ENCODE data around the gene ZSCAN29.

DNA sequence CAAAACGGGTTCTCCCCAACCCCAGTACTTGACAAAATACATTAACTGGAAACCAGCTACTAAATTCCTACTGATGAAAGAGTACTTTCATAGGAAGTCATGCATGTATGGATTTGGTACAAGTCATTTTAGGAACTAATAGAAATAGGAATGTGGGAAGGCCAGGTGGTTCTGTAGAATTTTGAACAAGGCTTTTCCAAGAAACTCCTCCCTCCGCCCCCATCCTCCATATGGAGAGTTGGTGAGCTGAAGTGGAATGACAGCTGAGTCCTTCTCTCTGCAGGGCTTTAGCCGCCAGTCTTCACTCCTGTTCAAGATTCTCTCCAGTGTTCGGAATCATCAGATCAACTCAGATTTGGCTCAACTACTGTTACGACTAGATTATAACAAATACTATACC lies 33.3 kb upstream of the ZSCAN29 start:
- TF ChIP-seq POLR2A (IDR thresholded peaks at IDR 0.05; ENCODE audit: low read depth) (no peak), POLR2AphosphoS5 (IDR thresholded peaks at IDR 0.05) (no peak)
- TF ChIP-seq, protein P1, sequence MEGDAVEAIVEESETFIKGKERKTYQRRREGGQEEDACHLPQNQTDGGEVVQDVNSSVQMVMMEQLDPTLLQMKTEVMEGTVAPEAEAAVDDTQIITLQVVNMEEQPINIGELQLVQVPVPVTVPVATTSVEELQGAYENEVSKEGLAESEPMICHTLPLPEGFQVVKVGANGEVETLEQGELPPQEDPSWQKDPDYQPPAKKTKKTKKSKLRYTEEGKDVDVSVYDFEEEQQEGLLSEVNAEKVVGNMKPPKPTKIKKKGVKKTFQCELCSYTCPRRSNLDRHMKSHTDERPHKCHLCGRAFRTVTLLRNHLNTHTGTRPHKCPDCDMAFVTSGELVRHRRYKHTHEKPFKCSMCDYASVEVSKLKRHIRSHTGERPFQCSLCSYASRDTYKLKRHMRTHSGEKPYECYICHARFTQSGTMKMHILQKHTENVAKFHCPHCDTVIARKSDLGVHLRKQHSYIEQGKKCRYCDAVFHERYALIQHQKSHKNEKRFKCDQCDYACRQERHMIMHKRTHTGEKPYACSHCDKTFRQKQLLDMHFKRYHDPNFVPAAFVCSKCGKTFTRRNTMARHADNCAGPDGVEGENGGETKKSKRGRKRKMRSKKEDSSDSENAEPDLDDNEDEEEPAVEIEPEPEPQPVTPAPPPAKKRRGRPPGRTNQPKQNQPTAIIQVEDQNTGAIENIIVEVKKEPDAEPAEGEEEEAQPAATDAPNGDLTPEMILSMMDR (IDR thresholded peaks at IDR 0.05) = no peak

All from esophagus muscularis mucosa (tissue), 3 donors.